ENCODE data around the gene SMIM32. TPM values are rescaled to one million over a fixed set of nuclear protein-coding genes. Genes with fewer than 3 reads are reported as not detected.

SMIM32 gene
- total and polyA plus RNA-seq, 4 donors, result 0.02 TPM; not detected in 3

DNA sequence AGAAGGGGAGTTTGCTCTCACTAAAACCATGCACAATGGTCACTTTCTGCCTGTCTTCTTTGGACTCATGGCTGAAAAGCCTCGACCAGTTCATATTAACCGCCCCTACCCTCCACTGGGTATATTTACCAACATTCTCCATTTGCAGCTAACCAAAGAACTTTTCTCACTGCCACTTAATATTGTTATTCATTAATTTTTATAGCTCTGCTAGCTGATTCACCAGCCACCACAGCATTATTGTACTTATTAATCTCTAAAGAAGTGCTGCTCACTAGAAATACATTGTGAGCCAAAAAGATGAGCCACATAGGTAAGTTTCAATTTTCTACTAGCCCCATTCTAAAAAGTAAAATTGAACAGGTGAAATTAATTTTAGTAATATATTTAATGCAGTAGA is 33.4 kb upstream of the SMIM32 start (continued):
- TF ChIP-seq, protein P1, sequence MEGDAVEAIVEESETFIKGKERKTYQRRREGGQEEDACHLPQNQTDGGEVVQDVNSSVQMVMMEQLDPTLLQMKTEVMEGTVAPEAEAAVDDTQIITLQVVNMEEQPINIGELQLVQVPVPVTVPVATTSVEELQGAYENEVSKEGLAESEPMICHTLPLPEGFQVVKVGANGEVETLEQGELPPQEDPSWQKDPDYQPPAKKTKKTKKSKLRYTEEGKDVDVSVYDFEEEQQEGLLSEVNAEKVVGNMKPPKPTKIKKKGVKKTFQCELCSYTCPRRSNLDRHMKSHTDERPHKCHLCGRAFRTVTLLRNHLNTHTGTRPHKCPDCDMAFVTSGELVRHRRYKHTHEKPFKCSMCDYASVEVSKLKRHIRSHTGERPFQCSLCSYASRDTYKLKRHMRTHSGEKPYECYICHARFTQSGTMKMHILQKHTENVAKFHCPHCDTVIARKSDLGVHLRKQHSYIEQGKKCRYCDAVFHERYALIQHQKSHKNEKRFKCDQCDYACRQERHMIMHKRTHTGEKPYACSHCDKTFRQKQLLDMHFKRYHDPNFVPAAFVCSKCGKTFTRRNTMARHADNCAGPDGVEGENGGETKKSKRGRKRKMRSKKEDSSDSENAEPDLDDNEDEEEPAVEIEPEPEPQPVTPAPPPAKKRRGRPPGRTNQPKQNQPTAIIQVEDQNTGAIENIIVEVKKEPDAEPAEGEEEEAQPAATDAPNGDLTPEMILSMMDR (IDR thresholded peaks at IDR 0.05; ENCODE audit: low read depth, low read length, missing input control), result no peak
- TF ChIP-seq, protein P2, sequence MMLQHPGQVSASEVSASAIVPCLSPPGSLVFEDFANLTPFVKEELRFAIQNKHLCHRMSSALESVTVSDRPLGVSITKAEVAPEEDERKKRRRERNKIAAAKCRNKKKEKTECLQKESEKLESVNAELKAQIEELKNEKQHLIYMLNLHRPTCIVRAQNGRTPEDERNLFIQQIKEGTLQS (IDR thresholded peaks at IDR 0.05), result no peak

DNA sequence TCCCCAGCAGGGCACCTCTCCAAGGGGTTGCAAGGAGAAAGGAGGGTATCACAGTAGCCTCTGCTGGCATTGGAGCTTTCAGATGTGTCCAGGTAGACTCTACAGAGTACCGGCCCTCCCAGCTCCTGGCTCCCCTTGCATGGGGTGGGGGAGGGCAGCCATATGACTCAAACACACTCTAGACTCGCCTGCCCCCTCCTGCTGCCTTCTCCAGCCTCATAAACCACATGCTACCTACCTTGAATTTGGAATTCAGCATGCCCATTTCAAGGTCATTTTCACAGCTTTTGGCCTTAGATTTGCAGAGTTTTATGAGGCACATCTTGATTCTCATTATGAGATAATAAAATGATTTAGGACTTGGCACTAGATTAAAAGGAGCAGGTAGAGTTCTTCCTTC is 32.8 kb upstream of the SMIM32 start:
- no peak overlapping the region for H3K27ac ChIP-seq (ENCODE audit: low read depth in 1 of 2, low read length in 2 of 2)
- no peaks in the 10 kb centered on the region for H3K27me3 ChIP-seq (ENCODE audit: control insufficient read depth in 4 of 4, insufficient read depth in 4 of 4, low read length in 3 of 4)
- H3K9me3 ChIP-seq (ENCODE audit: control insufficient read depth in 4 of 4, low read length in 3 of 4), result peaks cover 0 to 14% (median 12%) of the 10 kb centered on the region in 4 donors
- H3K9ac ChIP-seq (ENCODE audit: low read depth in 1 of 2, low read length in 2 of 2), result no peak overlapping the region
- 47% methylated on average over 2 of the region's 2 CpGs for WGBS
- TF ChIP-seq, protein P3, sequence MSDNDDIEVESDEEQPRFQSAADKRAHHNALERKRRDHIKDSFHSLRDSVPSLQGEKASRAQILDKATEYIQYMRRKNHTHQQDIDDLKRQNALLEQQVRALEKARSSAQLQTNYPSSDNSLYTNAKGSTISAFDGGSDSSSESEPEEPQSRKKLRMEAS (IDR thresholded peaks at IDR 0.05), result no peak
- no peak for TF ChIP-seq RAD21 (IDR thresholded peaks at IDR 0.05)
- TF ChIP-seq HNF4G (IDR thresholded peaks at IDR 0.05), result no peak
- TF ChIP-seq, protein P1 (IDR thresholded peaks at IDR 0.05; ENCODE audit: low read depth, low read length, missing input control), result no peak
- TF ChIP-seq, protein P4, sequence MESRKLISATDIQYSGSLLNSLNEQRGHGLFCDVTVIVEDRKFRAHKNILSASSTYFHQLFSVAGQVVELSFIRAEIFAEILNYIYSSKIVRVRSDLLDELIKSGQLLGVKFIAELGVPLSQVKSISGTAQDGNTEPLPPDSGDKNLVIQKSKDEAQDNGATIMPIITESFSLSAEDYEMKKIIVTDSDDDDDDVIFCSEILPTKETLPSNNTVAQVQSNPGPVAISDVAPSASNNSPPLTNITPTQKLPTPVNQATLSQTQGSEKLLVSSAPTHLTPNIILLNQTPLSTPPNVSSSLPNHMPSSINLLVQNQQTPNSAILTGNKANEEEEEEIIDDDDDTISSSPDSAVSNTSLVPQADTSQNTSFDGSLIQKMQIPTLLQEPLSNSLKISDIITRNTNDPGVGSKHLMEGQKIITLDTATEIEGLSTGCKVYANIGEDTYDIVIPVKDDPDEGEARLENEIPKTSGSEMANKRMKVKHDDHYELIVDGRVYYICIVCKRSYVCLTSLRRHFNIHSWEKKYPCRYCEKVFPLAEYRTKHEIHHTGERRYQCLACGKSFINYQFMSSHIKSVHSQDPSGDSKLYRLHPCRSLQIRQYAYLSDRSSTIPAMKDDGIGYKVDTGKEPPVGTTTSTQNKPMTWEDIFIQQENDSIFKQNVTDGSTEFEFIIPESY (IDR thresholded peaks at IDR 0.05), result no peak
- no peak for TF ChIP-seq SP1 (IDR thresholded peaks at IDR 0.05)
- TF ChIP-seq YY1 (IDR thresholded peaks at IDR 0.05), result no peak
- TF ChIP-seq, protein P5, sequence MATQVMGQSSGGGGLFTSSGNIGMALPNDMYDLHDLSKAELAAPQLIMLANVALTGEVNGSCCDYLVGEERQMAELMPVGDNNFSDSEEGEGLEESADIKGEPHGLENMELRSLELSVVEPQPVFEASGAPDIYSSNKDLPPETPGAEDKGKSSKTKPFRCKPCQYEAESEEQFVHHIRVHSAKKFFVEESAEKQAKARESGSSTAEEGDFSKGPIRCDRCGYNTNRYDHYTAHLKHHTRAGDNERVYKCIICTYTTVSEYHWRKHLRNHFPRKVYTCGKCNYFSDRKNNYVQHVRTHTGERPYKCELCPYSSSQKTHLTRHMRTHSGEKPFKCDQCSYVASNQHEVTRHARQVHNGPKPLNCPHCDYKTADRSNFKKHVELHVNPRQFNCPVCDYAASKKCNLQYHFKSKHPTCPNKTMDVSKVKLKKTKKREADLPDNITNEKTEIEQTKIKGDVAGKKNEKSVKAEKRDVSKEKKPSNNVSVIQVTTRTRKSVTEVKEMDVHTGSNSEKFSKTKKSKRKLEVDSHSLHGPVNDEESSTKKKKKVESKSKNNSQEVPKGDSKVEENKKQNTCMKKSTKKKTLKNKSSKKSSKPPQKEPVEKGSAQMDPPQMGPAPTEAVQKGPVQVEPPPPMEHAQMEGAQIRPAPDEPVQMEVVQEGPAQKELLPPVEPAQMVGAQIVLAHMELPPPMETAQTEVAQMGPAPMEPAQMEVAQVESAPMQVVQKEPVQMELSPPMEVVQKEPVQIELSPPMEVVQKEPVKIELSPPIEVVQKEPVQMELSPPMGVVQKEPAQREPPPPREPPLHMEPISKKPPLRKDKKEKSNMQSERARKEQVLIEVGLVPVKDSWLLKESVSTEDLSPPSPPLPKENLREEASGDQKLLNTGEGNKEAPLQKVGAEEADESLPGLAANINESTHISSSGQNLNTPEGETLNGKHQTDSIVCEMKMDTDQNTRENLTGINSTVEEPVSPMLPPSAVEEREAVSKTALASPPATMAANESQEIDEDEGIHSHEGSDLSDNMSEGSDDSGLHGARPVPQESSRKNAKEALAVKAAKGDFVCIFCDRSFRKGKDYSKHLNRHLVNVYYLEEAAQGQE (IDR thresholded peaks at IDR 0.05), result no peak
- TF ChIP-seq TAF1 (conservative IDR thresholded peaks at IDR 0.05), result no peak
- TF ChIP-seq, protein P2 (IDR thresholded peaks at IDR 0.05), result no peak
- no peaks in the 10 kb centered on the region for H3K36me3 ChIP-seq (ENCODE audit: control insufficient read depth in 4 of 4, insufficient read depth in 3 of 4, low read depth in 1 of 4, low read length in 3 of 4)
- no peak overlapping the region for H3K4me3 ChIP-seq (ENCODE audit: low read depth in 1 of 3, low read length in 3 of 3)
- DNase-seq (ENCODE audit: low spot score), result no peak
- no peaks in the 10 kb centered on the region for H3K4me1 ChIP-seq (ENCODE audit: control insufficient read depth in 4 of 4, insufficient read depth in 4 of 4, low read length in 3 of 4)
